ENCODE results near the gene PAK1.

PAK1 gene

GRCh38 chr11:77374108-77374507, 99.8 kb downstream of the PAK1 start:
- DNase-seq (ENCODE audit: low read depth), result no peak
- no peak overlapping the region for H3K4me3 ChIP-seq (replicated peaks; ENCODE audit: low read depth, low read length)
- TF ChIP-seq CTCF (IDR thresholded peaks at IDR 0.05; ENCODE audit: low read length, missing control alignments), result no peak

DNA sequence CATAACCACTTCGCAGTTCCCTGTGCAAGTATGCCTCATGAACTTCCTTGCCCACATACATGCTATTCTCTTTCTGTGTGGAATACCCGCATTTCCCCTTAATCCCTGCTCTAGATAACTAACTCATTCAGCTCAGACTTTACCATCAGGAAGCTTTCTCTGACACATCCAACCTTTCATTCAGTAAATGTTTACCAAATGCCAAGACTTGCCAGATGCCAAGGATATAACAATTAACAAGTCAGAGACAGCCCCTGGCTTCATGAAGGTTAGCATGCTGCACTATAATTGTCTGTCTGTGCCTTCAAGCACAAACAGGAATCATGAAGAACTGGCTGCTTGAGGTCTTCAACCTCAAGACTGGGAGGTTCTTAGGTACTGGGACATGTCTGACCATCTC, 101.2 kb downstream of the PAK1 start:
- DNase-seq (ENCODE audit: low read depth), result no peak
- H3K4me3 ChIP-seq (replicated peaks; ENCODE audit: low read depth, low read length), result no peak overlapping the region
- TF ChIP-seq CTCF (IDR thresholded peaks at IDR 0.05; ENCODE audit: low read length, missing control alignments), result no peak

DNA sequence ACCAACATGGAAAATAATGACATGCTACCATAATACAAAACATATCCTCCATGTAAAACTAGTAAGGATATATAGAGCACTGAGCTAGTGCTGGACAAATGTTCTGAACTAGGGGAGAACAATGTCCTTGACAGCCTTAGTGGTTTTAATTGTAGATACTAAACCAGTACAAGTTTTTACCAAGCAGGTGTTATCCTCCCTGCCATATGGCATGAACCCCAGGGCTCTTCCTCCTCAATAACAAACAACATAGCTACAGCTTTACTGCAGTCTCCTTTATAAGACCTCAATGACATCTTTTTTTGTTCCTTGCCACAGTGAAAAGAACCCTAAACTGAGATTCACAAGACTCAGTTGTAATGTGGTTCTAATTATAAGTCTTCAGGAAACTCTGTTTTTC, 102.2 kb downstream of the PAK1 start:
- H3K4me3 ChIP-seq (replicated peaks; ENCODE audit: low read depth, low read length), result no peak overlapping the region
- no peak for DNase-seq (ENCODE audit: low read depth)
- TF ChIP-seq CTCF (IDR thresholded peaks at IDR 0.05; ENCODE audit: low read length, missing control alignments), result no peak

DNA sequence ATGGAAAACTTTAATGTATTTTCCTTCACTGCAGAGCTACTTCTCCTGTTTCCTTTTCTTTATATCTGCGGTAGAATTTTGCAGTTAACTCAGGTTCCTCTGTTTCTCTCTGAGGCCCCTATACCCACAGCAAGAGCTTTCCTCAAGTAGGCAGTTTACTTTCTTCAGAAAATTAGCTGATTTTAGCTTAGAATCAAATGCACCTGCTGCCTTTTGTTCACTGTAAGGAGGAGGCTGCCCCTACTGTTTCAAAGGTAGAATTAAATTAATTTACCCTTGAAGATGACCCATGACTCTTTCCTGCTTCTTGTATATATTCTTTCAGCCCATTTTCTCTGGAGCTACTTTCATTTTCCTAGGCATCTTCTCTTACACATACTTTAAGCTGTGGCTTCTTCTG, 103.7 kb downstream of the PAK1 start:
- TF ChIP-seq CTCF (IDR thresholded peaks at IDR 0.05; ENCODE audit: low read length, missing control alignments), result no peak
- no peak for DNase-seq (ENCODE audit: low read depth)

GRCh38 chr11:77361184-77361583, 112.7 kb downstream of the PAK1 start:
- TF ChIP-seq CTCF (IDR thresholded peaks at IDR 0.05; ENCODE audit: low read length, missing control alignments), result no peak
- no peak overlapping the region for H3K4me3 ChIP-seq (replicated peaks; ENCODE audit: low read depth, low read length)
- DNase-seq (ENCODE audit: low read depth), result peak; percentile 44

More for the DNA sequence above, 103.7 kb downstream of the PAK1 start:
- H3K4me3 ChIP-seq (replicated peaks; ENCODE audit: low read depth, low read length), result no peak overlapping the region

- no peak for DNase-seq (ENCODE audit: low read depth)
- no peak overlapping the region for H3K4me3 ChIP-seq (replicated peaks; ENCODE audit: low read depth, low read length)
- TF ChIP-seq CTCF (IDR thresholded peaks at IDR 0.05; ENCODE audit: low read length, missing control alignments), result no peak
Measured at GRCh38 chr11:77359481-77359880, 114.4 kb downstream of the PAK1 start.

DNA sequence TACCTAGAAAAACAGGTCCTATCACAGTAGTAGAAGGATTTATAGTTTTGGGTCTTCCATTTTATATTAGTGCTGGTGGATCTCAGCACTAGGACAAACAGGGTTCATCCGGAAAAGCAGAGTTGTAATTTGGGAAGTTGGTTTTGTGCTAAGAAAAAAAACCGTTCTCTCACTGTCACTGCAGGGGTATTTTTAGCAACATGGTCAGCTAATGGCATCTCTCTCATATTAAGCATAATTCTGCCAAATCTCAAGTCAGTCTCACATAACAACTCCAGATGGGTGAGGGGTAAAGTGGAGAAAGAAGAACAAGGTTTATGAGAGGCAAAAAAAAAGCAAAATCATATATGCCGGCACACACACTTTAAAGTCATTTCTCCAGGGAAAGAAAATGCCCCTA, 120.8 kb downstream of the PAK1 start:
- no peak for DNase-seq (ENCODE audit: low read depth)
- no peak for TF ChIP-seq CTCF (IDR thresholded peaks at IDR 0.05; ENCODE audit: low read length, missing control alignments)
- no peak overlapping the region for H3K4me3 ChIP-seq (replicated peaks; ENCODE audit: low read depth, low read length)
